Measurements from ENCODE around the gene HTR1B.

The HTR1B gene

GRCh38 chr6:77463861-77464494 lies 687 bp upstream of the HTR1B start:
- no peak for TF ChIP-seq ZFX (IDR thresholded peaks at IDR 0.05; ENCODE audit: borderline replicate concordance)
- TF ChIP-seq, protein P1, sequence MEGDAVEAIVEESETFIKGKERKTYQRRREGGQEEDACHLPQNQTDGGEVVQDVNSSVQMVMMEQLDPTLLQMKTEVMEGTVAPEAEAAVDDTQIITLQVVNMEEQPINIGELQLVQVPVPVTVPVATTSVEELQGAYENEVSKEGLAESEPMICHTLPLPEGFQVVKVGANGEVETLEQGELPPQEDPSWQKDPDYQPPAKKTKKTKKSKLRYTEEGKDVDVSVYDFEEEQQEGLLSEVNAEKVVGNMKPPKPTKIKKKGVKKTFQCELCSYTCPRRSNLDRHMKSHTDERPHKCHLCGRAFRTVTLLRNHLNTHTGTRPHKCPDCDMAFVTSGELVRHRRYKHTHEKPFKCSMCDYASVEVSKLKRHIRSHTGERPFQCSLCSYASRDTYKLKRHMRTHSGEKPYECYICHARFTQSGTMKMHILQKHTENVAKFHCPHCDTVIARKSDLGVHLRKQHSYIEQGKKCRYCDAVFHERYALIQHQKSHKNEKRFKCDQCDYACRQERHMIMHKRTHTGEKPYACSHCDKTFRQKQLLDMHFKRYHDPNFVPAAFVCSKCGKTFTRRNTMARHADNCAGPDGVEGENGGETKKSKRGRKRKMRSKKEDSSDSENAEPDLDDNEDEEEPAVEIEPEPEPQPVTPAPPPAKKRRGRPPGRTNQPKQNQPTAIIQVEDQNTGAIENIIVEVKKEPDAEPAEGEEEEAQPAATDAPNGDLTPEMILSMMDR (IDR thresholded peaks at IDR 0.05) = no peak
- no peak overlapping the region for H3K27ac ChIP-seq

GRCh38 chr6:77462359-77463307 lies 658 bp downstream of the HTR1B start:
- TF ChIP-seq, protein P1 (IDR thresholded peaks at IDR 0.05) = no peak
- no peak for TF ChIP-seq ZFX (IDR thresholded peaks at IDR 0.05; ENCODE audit: borderline replicate concordance)
- H3K27ac ChIP-seq = no peak overlapping the region

DNA sequence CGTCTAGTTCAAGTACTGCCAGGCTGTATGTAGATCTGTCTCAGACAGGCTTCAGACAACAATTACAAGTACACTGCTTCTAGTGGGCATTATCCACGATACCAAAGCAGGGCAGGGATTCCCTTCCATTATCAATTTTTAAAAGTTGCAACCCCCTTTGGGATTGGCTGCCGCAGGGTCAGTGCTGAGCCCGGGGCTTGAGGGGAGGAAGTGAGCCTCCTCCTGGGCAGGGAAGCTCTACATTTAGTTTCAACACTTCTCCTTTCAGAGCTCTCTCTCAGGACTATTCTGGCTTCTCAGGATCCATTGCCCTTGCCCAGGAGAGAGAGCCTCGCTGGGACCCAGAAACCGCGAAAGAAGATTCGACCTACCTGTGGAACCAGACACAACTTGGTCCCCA lies 1.5 kb downstream of the HTR1B start:
- H3K27ac ChIP-seq = no peak overlapping the region

DNA sequence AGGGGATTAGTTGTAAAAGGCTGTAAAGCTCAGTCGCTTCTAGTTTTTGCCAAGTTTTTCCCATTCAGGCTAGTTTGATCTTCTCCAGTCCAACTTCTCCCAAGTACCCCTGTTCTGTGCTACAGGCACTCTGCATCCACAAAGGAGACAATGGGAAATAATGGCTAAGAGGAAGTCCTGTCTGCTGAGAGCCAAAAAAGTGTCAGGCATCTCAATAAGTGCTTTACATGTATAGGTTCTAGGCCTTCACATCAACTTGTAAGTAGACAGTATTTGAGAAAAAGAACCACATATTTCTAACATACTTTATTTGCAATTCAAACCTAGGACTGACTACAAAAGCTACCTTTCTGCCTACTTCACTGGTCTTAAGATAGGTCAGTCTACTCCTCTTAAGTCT lies 4.9 kb downstream of the HTR1B start:
- TF ChIP-seq, protein P1 (IDR thresholded peaks at IDR 0.05) = no peak
- no peak for TF ChIP-seq ZFX (IDR thresholded peaks at IDR 0.05; ENCODE audit: borderline replicate concordance)
- H3K27ac ChIP-seq = no peak overlapping the region

More for the DNA sequence above, 1.5 kb downstream of the HTR1B start:
- TF ChIP-seq, protein P1 (IDR thresholded peaks at IDR 0.05) = no peak
- no peak for TF ChIP-seq ZFX (IDR thresholded peaks at IDR 0.05; ENCODE audit: borderline replicate concordance)

GRCh38 chr6:77457720-77458349 lies 5.5 kb downstream of the HTR1B start:
- TF ChIP-seq, protein P1 (IDR thresholded peaks at IDR 0.05) = peak; percentile 84
- TF ChIP-seq ZFX (IDR thresholded peaks at IDR 0.05; ENCODE audit: borderline replicate concordance) = no peak
- H3K27ac ChIP-seq = no peak overlapping the region

- no peak overlapping the region for H3K27ac ChIP-seq
- TF ChIP-seq, protein P1 (IDR thresholded peaks at IDR 0.05) = no peak
- no peak for TF ChIP-seq ZFX (IDR thresholded peaks at IDR 0.05; ENCODE audit: borderline replicate concordance)
Observed at GRCh38 chr6:77456531-77457248, 6.6 kb downstream of the HTR1B start.

Measured in 22Rv1 (cell line).